ENCODE measurements around the gene PSMA3.
A peak's percentile ranks its signal among the peaks of the same experiment; 100 is the strongest.

The PSMA3 gene

DNA sequence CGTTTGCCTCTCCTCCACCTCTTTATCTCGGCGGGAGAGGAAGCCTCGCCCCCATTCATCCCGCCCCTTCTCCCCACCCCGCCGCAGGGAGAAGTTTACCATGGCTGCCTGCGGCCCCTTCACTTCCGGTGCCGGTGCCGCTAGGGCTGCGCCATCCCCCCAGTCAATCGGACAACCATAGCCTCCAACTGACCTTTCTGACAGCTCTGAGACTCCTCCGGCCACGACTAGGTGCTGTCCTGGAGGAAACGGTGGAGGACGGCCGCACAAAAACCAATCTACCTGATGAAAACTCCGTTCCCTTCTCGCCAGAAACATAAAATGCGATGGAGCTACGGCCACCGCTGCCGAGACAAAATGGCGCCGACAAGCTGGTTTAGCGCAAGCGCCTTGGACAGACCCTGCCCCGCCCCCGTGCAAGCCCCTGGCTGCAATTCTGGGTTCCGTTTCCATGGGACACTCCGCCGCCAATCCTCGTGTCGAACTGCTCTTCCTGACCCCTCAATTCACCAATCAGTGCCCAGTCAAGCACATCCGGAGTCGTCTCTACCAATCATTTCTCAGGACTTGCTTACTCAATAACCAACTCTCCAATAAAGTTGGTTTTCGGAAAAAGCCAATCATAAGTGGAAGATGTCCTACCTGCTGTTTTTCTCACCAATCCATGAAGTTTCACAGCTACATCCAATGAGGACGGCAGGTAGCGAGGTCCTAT, 53.3 kb downstream of the PSMA3 start (continued):
- TF ChIP-seq, protein P1, sequence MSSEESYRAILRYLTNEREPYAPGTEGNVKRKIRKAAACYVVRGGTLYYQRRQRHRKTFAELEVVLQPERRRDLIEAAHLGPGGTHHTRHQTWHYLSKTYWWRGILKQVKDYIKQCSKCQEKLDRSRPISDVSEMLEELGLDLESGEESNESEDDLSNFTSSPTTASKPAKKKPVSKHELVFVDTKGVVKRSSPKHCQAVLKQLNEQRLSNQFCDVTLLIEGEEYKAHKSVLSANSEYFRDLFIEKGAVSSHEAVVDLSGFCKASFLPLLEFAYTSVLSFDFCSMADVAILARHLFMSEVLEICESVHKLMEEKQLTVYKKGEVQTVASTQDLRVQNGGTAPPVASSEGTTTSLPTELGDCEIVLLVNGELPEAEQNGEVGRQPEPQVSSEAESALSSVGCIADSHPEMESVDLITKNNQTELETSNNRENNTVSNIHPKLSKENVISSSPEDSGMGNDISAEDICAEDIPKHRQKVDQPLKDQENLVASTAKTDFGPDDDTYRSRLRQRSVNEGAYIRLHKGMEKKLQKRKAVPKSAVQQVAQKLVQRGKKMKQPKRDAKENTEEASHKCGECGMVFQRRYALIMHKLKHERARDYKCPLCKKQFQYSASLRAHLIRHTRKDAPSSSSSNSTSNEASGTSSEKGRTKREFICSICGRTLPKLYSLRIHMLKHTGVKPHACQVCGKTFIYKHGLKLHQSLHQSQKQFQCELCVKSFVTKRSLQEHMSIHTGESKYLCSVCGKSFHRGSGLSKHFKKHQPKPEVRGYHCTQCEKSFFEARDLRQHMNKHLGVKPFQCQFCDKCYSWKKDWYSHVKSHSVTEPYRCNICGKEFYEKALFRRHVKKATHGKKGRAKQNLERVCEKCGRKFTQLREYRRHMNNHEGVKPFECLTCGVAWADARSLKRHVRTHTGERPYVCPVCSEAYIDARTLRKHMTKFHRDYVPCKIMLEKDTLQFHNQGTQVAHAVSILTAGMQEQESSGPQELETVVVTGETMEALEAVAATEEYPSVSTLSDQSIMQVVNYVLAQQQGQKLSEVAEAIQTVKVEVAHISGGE (tag by site-specific recombination; conservative IDR thresholded peaks at IDR 0.05; ENCODE audit: low read depth), result peak; percentile 77; the same call in 1 of the 2 replicates
- no peak for TF ChIP-seq ZNF404 (tag by site-specific recombination; IDR thresholded peaks at IDR 0.05)
- no peak for TF ChIP-seq ZNF48 (tag by site-specific recombination; IDR thresholded peaks at IDR 0.05)
- TF ChIP-seq SCRT2 (tag by site-specific recombination; IDR thresholded peaks at IDR 0.05), result no peak
- TF ChIP-seq CTCF (tag by site-specific recombination; IDR thresholded peaks at IDR 0.05), result peak; percentile 36; the same call in 1 of the 2 replicates
- no peak for TF ChIP-seq PRDM6 (tag by site-specific recombination; IDR thresholded peaks at IDR 0.05)
- no peak for TF ChIP-seq ZNF362 (tag by site-specific recombination; IDR thresholded peaks at IDR 0.05)
- no peak for TF ChIP-seq ZNF23 (tag by site-specific recombination; IDR thresholded peaks at IDR 0.05; ENCODE audit: borderline replicate concordance)
- no peak for TF ChIP-seq ZNF133 (tag by site-specific recombination; IDR thresholded peaks at IDR 0.05)
- no peak for TF ChIP-seq GLI2 (tag by site-specific recombination; IDR thresholded peaks at IDR 0.05; ENCODE audit: borderline replicate concordance, low read depth)
- TF ChIP-seq, protein P2, sequence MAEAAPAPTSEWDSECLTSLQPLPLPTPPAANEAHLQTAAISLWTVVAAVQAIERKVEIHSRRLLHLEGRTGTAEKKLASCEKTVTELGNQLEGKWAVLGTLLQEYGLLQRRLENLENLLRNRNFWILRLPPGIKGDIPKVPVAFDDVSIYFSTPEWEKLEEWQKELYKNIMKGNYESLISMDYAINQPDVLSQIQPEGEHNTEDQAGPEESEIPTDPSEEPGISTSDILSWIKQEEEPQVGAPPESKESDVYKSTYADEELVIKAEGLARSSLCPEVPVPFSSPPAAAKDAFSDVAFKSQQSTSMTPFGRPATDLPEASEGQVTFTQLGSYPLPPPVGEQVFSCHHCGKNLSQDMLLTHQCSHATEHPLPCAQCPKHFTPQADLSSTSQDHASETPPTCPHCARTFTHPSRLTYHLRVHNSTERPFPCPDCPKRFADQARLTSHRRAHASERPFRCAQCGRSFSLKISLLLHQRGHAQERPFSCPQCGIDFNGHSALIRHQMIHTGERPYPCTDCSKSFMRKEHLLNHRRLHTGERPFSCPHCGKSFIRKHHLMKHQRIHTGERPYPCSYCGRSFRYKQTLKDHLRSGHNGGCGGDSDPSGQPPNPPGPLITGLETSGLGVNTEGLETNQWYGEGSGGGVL (tag by site-specific recombination; IDR thresholded peaks at IDR 0.05), result peak; percentile 85
- TF ChIP-seq PRDM2 (tag by site-specific recombination; IDR thresholded peaks at IDR 0.05; ENCODE audit: borderline replicate concordance), result no peak
- TF ChIP-seq, protein P3, sequence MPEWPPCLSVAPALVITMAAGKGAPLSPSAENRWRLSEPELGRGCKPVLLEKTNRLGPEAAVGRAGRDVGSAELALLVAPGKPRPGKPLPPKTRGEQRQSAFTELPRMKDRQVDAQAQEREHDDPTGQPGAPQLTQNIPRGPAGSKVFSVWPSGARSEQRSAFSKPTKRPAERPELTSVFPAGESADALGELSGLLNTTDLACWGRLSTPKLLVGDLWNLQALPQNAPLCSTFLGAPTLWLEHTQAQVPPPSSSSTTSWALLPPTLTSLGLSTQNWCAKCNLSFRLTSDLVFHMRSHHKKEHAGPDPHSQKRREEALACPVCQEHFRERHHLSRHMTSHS (tag by site-specific recombination; IDR thresholded peaks at IDR 0.05), result no peak
- TF ChIP-seq ZNF248 (tag by site-specific recombination; IDR thresholded peaks at IDR 0.05), result no peak
- no peak for TF ChIP-seq ZNF785 (tag by site-specific recombination; IDR thresholded peaks at IDR 0.05)
- no peak for TF ChIP-seq ZNF585B (tag by site-specific recombination; IDR thresholded peaks at IDR 0.05)
- TF ChIP-seq ZNF354C (tag by site-specific recombination; IDR thresholded peaks at IDR 0.05; ENCODE audit: borderline replicate concordance, low read depth), result no peak
- no peak for TF ChIP-seq ZNF311 (tag by site-specific recombination; IDR thresholded peaks at IDR 0.05; ENCODE audit: borderline replicate concordance)
- TF ChIP-seq ZNF548 (tag by site-specific recombination; IDR thresholded peaks at IDR 0.05), result no peak
- TF ChIP-seq ZNF792 (tag by site-specific recombination; IDR thresholded peaks at IDR 0.05), result no peak
- 0 out of 2 replicates have a peak, but pooled peaks have one; percentile 50 for TF ChIP-seq ZNF24 (tag by site-specific recombination; IDR thresholded peaks at IDR 0.05)
- TF ChIP-seq ZSCAN16 (tag by site-specific recombination; IDR thresholded peaks at IDR 0.05), result no peak

Measured in HEK293 (cell line).